GM19023 (cell line): ENCODE data around the gene SOD3.

Experiments
- ATAC-seq: cut with Tn5 transposase; IDR thresholded peaks from one replicate; pipeline ENCODE4 v1.9.1; 2021; ENCODE audit warnings: mild to moderate bottlenecking, moderate library complexity; ENCODE audit not compliant: unreplicated experiment

Gene SOD3

GRCh38 chr4:24840362-24840761 lies 45.0 kb downstream of the SOD3 start:
- ATAC-seq: no peak

GRCh38 chr4:24840826-24841543 lies 45.6 kb downstream of the SOD3 start:
- no peak for ATAC-seq

GRCh38 chr4:24842356-24842755 lies 47.0 kb downstream of the SOD3 start:
- no peak for ATAC-seq

DNA sequence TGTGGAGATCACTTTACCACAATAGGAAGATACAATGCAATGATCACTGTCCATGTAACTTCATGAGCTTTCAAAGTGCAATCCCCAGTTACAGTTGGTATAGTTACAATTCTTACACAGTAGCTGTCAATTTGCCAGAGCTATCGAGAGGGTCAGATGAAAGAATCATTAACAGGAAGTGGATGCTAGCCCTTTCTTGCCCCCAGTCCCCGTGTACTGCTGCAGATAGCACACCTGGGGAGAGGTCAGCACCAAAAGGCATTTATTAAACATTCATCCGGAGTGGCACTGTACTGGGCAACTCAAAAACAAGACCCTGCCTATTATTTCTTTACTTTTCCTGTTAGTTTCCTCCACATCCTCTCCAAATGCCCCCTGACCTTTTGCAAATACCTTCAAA lies 47.7 kb downstream of the SOD3 start:
- ATAC-seq: no peak

DNA sequence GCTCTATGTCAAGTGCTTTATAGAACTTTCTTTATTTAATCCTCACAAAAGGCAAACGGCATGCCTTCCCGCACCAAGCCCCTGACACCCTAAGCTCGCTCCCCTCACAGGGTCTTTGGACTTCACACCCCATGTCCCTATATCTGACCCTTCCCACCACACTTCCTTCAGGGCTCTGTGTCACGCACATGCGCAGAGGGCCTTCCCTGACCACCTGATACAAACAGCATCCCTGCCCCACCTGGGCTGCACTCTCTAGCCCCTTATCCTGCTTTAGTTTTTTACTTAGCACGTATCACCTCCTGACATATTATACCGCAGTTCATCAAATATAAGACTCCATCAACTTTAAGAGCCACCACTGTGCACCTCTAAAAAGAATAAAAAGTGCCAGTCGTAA lies 49.8 kb downstream of the SOD3 start:
- no peak for ATAC-seq

- no peak for ATAC-seq
Observed at GRCh38 chr4:24845902-24846301, 50.5 kb downstream of the SOD3 start.

DNA sequence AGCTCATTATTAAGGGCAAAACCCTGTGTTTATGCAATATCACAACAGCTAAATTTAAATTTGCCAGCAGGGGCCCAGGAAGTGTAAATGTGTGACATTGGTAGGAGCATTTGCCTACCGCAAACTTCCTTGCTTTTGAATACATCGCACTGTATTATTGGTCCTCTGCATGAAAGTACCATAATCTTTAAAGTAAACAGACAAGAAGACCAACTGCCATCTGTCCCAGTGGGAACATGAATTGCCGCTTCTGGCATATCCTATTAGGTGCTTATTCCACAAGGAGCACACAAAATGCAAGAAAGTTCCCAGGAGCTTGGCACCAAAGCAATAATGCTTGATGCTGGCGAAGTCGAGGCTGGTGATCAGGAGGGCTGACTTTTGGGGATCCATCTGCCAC lies 51.3 kb downstream of the SOD3 start:
- no peak for ATAC-seq

DNA sequence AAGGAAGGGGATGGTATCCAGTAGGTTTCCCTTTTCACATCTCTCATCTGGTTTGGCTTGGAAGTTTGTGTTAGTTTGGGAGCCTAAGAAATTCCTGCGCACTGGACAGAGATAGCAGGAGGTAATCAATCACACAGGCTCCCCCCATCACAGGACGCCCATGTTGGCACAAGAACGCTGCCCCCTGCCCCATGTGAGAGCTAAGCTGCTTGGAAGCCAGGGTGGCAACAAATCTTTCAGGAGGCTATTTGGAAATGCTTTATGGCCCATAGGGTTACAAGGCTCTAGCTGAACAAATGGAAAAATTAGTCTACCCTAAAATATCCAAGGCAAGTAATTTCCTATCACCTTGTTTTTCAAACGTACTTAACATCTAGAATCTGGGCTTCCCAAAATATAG lies 54.0 kb downstream of the SOD3 start:
- no peak for ATAC-seq

GRCh38 chr4:24849756-24850155 lies 54.4 kb downstream of the SOD3 start:
- no peak for ATAC-seq
